Right atrium auricular region (tissue), 2 donors: ENCODE measurements around the gene CDCA7. TPM values are rescaled to one million over a fixed set of nuclear protein-coding genes. Genes with fewer than 3 reads are reported as not detected.
"Not testable (repeated sequence)": the region's sequence is repeated elsewhere in the genome, so short reads cannot be mapped to it uniquely, and the experiment has no call there.

Experiments
- DNase-seq: peaks from one replicate; pipeline ENCODE4 v3.0.0-alpha.2; 2019; ENCODE audit warnings: low spot score
- H3K27ac ChIP-seq, 2 donors: fragments of 200-600 bp; sonication (generic); 1 replicate in 1 of 2; 2 replicates in 1 of 2; pipeline ENCODE4 v1.5.1; 2016 to 2019
- H3K27me3 ChIP-seq, 2 donors: fragments of 200-600 bp; sonication (generic); one replicate each; pipeline versions ENCODE4 v1.5.1 to v1.6.0; 2017 to 2019
- H3K36me3 ChIP-seq: fragments of 200-600 bp; sonication (generic); one replicate; pipeline ENCODE4 v1.5.1; 2016
- H3K4me1 ChIP-seq, 2 donors: fragments of 200-600 bp; sonication (generic); one replicate each; pipeline versions ENCODE4 v1.5.1 to v1.6.0; 2017 to 2019
- H3K4me3 ChIP-seq, 2 donors: fragments of 200-600 bp; sonication (generic); 1 replicate in 1 of 2; 2 replicates in 1 of 2; pipeline ENCODE4 v1.5.1; 2017 to 2019; ENCODE audit warnings: mild to moderate bottlenecking in 1 of 2, moderate library complexity in 1 of 2
- H3K9me3 ChIP-seq, 2 donors: fragments of 200-600 bp; sonication (generic); one replicate each; pipeline ENCODE4 v1.5.1; 2019
- total RNA-seq, 2 donors: library from RNA; depleted of rRNA; stranded (reverse); fragments of >200 nt; gene quantifications; one replicate each; pipeline ENCODE4 v1.1.0, GENCODE V29; 2016
- TF ChIP-seq, protein P1 (sequence below), 2 donors: fragments of 200-600 bp; sonication (generic); IDR thresholded peaks; one replicate each; pipeline ENCODE4 v1.5.1; 2019; ENCODE audit warnings: antibody characterized with exemption in 2 of 2

CDCA7 gene
- total RNA-seq, 2 donors from 2014 or later: 0.48 TPM; not detected in 1

DNA sequence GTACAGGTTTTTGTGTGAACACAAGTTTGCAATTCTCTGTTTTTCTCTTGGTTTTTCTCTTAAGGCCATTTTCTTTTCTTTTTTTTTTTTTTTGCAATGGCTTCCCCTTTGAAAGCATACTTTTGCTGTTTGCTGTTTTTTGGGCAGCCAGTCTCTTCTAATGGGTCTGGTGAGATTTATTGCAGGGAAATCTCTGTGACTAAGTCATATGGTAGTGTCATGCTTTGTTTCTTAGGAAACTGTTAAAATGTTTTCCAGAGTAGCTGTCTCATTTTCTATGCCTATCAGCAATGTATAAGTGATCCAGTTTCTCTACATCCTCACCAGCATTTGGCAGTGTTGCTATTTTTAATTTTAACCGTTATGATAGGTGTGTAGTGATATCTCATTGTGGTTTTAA lies 27.9 kb upstream of the CDCA7 start:
- Histone ChIP-seq H3K27me3 (no peaks in the 10 kb centered on the region), H3K27ac (no peak overlapping the region), H3K9me3 (peaks cover 0 to 45% of the 10 kb centered on the region in 2 donors), H3K36me3 (no peaks in the 10 kb centered on the region), H3K4me3 (no peak overlapping the region), H3K4me1 (no peaks in the 10 kb centered on the region)
- no peak for DNase-seq
- TF ChIP-seq, protein P1, sequence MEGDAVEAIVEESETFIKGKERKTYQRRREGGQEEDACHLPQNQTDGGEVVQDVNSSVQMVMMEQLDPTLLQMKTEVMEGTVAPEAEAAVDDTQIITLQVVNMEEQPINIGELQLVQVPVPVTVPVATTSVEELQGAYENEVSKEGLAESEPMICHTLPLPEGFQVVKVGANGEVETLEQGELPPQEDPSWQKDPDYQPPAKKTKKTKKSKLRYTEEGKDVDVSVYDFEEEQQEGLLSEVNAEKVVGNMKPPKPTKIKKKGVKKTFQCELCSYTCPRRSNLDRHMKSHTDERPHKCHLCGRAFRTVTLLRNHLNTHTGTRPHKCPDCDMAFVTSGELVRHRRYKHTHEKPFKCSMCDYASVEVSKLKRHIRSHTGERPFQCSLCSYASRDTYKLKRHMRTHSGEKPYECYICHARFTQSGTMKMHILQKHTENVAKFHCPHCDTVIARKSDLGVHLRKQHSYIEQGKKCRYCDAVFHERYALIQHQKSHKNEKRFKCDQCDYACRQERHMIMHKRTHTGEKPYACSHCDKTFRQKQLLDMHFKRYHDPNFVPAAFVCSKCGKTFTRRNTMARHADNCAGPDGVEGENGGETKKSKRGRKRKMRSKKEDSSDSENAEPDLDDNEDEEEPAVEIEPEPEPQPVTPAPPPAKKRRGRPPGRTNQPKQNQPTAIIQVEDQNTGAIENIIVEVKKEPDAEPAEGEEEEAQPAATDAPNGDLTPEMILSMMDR (IDR thresholded peaks at IDR 0.05): no peak

DNA sequence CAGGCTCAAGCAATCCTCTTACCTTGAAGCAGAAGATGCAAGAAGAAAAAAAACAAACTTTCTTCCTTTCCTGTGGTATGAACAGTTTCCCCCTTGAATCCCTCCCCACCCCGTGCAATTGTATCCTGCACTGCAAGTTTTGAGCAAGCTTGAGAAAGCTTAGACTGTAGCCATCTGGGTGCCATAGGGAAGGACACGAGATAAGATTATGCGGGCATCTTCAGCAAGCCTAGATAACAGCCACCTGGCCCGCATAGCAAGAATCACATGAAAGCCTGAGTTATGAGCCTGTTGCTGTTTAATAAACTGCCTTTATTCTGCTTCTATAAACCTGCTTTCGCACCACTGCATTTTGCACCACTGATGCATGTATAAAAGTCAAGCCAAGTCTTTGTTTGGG lies 27.3 kb upstream of the CDCA7 start:
- H3K36me3 ChIP-seq: no peaks in the 10 kb centered on the region
- H3K9me3 ChIP-seq: peaks cover 0 to 51% of the 10 kb centered on the region in 2 donors
- TF ChIP-seq, protein P1 (IDR thresholded peaks at IDR 0.05): no peak
- H3K4me3 ChIP-seq: no peak overlapping the region
- H3K4me1 ChIP-seq: no peaks in the 10 kb centered on the region
- H3K27me3 ChIP-seq: no peaks in the 10 kb centered on the region
- no peak overlapping the region for H3K27ac ChIP-seq
- no peak for DNase-seq

DNA sequence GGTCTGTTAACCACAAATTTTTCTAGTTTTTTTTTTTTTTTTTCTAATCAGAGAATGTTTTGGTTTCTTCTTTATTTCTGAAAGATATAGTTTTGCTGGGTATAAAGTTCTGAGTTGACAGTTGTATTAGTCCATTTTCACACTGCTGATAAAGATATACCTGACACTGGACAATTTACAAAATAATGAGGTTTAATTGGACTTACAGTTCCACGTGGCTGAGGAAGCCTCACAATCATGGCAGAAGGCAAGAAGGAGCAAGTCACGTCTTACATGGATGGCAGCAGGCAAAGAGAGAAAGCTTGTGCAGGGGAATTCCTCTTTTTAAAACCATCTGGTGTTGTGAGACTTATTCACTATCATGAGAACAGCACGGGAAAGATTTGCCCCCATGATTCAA lies 21.7 kb upstream of the CDCA7 start:
- not testable (repeated sequence) for H3K36me3 ChIP-seq, H3K27me3 ChIP-seq, DNase-seq, H3K27ac ChIP-seq, H3K4me1 ChIP-seq, H3K4me3 ChIP-seq
- H3K9me3 ChIP-seq: peaks cover 0 to 40% of the 10 kb centered on the region in 2 donors

DNA sequence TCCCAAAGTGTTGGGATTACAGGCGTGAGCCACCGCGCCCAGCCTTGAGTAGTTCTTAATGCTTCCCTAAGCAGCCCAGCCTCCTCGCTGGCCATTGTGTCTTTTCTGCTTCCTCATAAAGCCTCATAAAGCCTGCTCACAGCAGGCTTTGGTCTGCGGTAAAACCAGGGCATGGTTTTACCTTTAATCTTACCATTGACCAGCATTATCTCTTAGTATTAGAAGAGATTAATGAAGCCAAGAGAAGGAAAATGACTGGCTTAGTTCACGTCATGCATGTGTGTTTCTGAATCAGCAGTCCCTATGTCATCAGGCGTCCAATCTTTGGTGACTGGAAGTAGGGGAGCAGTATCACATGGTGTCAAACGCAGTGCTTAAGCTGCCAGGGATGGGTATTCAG lies 14.9 kb upstream of the CDCA7 start:
- H3K27ac ChIP-seq: no peak overlapping the region
- TF ChIP-seq, protein P1 (IDR thresholded peaks at IDR 0.05): no peak
- no peaks in the 10 kb centered on the region for H3K36me3 ChIP-seq
- no peaks in the 10 kb centered on the region for H3K9me3 ChIP-seq
- H3K4me3 ChIP-seq: no peak overlapping the region
- no peaks in the 10 kb centered on the region for H3K27me3 ChIP-seq
- DNase-seq: no peak
- H3K4me1 ChIP-seq: no peaks in the 10 kb centered on the region

- H3K9me3 ChIP-seq: peaks cover 0 to 17% of the 10 kb centered on the region in 2 donors
- no peaks in the 10 kb centered on the region for H3K27me3 ChIP-seq
- no peak overlapping the region for H3K4me3 ChIP-seq
- TF ChIP-seq, protein P1 (IDR thresholded peaks at IDR 0.05): no peak
- DNase-seq: no peak
- H3K27ac ChIP-seq: no peak overlapping the region
- no peaks in the 10 kb centered on the region for H3K4me1 ChIP-seq
- H3K36me3 ChIP-seq: no peaks in the 10 kb centered on the region
These were observed 10.8 kb upstream of the CDCA7 start for GRCh38 chr2:173343921-173344320.

GRCh38 chr2:173346035-173346434 lies 8.6 kb upstream of the CDCA7 start:
- Histone ChIP-seq H3K27me3 (no peaks in the 10 kb centered on the region), H3K9me3 (peaks cover 0 to 17% of the 10 kb centered on the region in 2 donors), H3K27ac (no peak overlapping the region), H3K4me3 (no peak overlapping the region), H3K4me1 (no peaks in the 10 kb centered on the region), H3K36me3 (no peaks in the 10 kb centered on the region)
- TF ChIP-seq, protein P1 (IDR thresholded peaks at IDR 0.05): no peak
- DNase-seq: no peak
